Naive thymus-derived CD8-positive, alpha-beta T cell (primary cell): ENCODE results near the gene TAS2R1. TPM values are rescaled to one million over a fixed set of nuclear protein-coding genes. Genes with fewer than 3 reads are reported as not detected.

Experiments used
- ATAC-seq, 2 donors: fragments of 150-1000 bp; cut with Tn5 transposase in 1 of 2; sonication (Bioruptor Pico), chemical (Tn5 transposase) in 1 of 2; 1 replicate in 1 of 2; 2 replicates in 1 of 2; pipeline ENCODE4 v1.10.0; 2021; ENCODE audit warnings: mild to moderate bottlenecking in 2 of 2, moderate library complexity in 2 of 2
- POLR2A ChIA-PET: fragments of 350-600 bp; sonication (Branson Sonifier 250); formaldehyde crosslinking; loops from one replicate; lab custom pipeline; 2021; ENCODE audit warnings: antibody characterized with exemption; lab: Charles Lee
- DNase-seq, 10 donors: peaks; one replicate each; pipeline versions ENCODE4 v3.0.0 to v3.0.0-alpha.2; 2020 to 2022
- H3K27ac Mint-ChIP-seq, 10 donors: one replicate each; pipeline ENCODE4 v1.8.0; 2020 to 2022; ENCODE audit warnings: mild to moderate bottlenecking in 10 of 10, mixed read lengths in 10 of 10, moderate library complexity in 4 of 10, inconsistent platforms in 1 of 10
- H3K27me3 Mint-ChIP-seq, 5 donors: one replicate each; pipeline ENCODE4 v1.8.0; 2021 to 2022; ENCODE audit warnings: mixed read lengths in 5 of 5
- H3K36me3 Mint-ChIP-seq, 3 donors: one replicate each; pipeline ENCODE4 v1.8.0; 2020 to 2022; ENCODE audit warnings: mixed read lengths in 3 of 3, mild to moderate bottlenecking in 2 of 3, inconsistent platforms in 1 of 3
- H3K4me1 Mint-ChIP-seq, 4 donors: one replicate each; pipeline ENCODE4 v1.8.0; 2021 to 2022; ENCODE audit warnings: mixed read lengths in 4 of 4
- H3K4me3 Mint-ChIP-seq, 10 donors: one replicate each; pipeline ENCODE4 v1.8.0; 2020 to 2022; ENCODE audit warnings: mild to moderate bottlenecking in 10 of 10, mixed read lengths in 10 of 10, moderate library complexity in 6 of 10, inconsistent platforms in 1 of 10
- H3K9me3 Mint-ChIP-seq, 9 donors: one replicate each; pipeline ENCODE4 v1.8.0; 2020 to 2022; ENCODE audit warnings: mixed read lengths in 9 of 9, mild to moderate bottlenecking in 3 of 9, inconsistent platforms in 1 of 9, moderate library complexity in 1 of 9
- polyA plus RNA-seq, 3 donors: library from polyadenylated mRNA; unstranded; fragments of 300-500 nt; fragmentation: Illumina TruSeq; gene quantifications; one replicate each; pipeline ENCODE4 v1.2.3, GENCODE V29; 2021
- total RNA-seq, 8 experiments: library from RNA in 2 of 8; stranded (reverse) in 2 of 8; gene quantifications; one replicate each; pipeline ENCODE4 v1.2.3 and lab custom pipeline; 2021 to 2026

The TAS2R1 gene
- total and polyA plus RNA-seq, 5 experiments from 2014 or later: not detected

DNA sequence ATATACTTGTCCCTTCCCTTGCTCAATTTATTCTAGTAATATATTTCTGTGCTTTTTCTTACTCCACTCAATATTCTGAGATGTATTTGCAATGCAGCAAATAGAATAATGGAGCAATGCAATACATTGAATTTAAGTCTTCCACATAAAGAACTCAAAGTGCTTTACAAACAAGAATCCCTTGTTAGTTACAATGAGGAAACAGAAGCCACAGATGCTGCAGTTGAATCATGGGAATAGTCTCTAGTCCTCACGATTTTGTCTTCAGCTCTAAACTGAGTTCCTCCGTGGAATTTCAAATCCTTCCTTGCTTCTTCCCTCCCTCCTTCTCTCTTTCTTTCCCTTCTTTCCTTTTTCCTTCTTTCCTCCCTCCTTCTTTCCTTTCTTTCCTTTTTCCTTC is 12.5 kb upstream of the TAS2R1 start:
- Mint-ChIP-seq H3K4me3 (no peak overlapping the region), H3K4me1 (no peaks in the 10 kb centered on the region), H3K27ac (no peak overlapping the region), H3K9me3 (peaks cover 3 to 22% (median 10%) of the 10 kb centered on the region in 9 donors), H3K27me3 (peaks cover 0 to 4% (median 0%) of the 10 kb centered on the region in 5 donors), H3K36me3 (peaks cover 0 to 13% (median 0%) of the 10 kb centered on the region in 3 donors)
- DNase-seq (no peak), ATAC-seq (no peak)
- POLR2A ChIA-PET: no interaction called here

DNA sequence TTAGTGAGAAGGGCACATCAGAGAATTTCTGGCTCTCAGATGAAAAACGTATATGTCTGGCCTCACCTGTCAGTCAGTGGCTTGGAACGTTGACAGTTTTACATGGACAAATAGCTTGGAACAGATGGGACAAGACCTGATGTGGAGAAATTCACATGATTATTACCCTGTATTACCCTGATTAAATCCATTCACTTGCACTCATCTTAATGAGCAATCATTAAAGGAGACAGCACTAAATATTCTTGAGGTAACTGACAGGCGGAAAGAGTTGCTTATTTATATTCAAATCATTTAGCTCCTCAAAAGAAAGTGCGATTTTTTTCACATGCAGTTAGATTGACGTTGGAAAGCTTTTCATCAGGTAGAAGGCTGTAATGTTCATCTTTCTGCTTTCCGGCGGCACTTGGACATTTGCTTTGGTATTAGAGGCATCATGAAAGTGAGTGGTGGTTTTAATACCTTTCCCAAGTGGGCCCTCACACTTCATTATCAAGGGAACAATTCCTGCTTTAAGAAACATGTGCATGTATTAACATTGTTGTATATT is 11.7 kb upstream of the TAS2R1 start:
- ATAC-seq: no peak
- no peak overlapping the region for H3K27ac Mint-ChIP-seq

DNA sequence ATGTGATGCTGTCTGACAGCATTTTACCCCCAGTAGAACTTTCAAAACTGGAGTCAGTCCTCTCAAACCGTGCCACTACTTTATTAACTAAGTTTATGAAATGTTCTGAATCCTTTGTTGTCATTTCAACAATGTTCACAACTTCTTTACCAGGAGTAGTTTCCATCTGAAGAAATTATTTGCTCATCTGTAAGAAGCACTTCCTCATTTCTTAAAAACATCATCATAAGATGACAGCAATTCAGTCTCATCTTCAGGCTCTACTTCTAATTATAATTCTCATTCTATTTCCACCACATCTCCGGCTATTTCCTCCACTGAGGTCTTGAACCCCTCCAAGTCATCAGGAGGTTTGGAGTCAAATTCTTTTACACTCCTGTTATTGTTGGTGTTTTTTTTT is 2.3 kb upstream of the TAS2R1 start:
- POLR2A ChIA-PET: no interaction called here
- H3K4me1 Mint-ChIP-seq: no peaks in the 10 kb centered on the region
- H3K27me3 Mint-ChIP-seq: no peaks in the 10 kb centered on the region
- DNase-seq: no peak
- H3K36me3 Mint-ChIP-seq: peaks cover 0 to 12% (median 0%) of the 10 kb centered on the region in 3 donors
- H3K27ac Mint-ChIP-seq: no peak overlapping the region
- peaks cover 3 to 52% (median 29%) of the 10 kb centered on the region in 9 donors for H3K9me3 Mint-ChIP-seq
- no peak overlapping the region for H3K4me3 Mint-ChIP-seq
- no peak for ATAC-seq

More for the DNA sequence above, 11.7 kb upstream of the TAS2R1 start:
- peaks cover 4 to 29% (median 16%) of the 10 kb centered on the region in 9 donors for H3K9me3 Mint-ChIP-seq
- POLR2A ChIA-PET: no interaction called here
- H3K4me3 Mint-ChIP-seq: no peak overlapping the region
- peaks cover 0 to 4% (median 0%) of the 10 kb centered on the region in 5 donors for H3K27me3 Mint-ChIP-seq
- no peaks in the 10 kb centered on the region for H3K4me1 Mint-ChIP-seq
- no peak for DNase-seq
- peaks cover 0 to 13% (median 0%) of the 10 kb centered on the region in 3 donors for H3K36me3 Mint-ChIP-seq

DNA sequence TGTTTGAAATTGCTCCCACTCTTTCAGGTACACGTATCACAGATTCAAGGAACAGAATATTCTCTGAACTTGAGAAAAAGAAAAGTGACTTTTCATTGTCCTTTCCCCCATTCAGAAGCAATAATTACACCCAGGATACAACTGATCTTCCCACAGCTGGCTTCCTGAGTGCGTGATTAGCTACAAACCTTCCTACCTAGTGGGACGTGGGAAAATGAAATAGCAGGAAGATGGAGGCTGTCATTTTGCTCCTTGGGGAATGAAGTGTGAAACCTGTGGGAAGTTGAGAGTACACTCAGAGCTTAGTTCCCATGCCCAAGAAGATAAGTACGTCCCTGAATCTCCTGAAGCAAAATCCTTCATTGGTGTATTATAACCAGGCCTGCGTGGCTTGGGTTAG is 2.6 kb downstream of the TAS2R1 start:
- Mint-ChIP-seq H3K4me1 (no peaks in the 10 kb centered on the region), H3K36me3 (no peaks in the 10 kb centered on the region), H3K27ac (no peak overlapping the region), H3K4me3 (no peak overlapping the region), H3K9me3 (peaks cover 0 to 34% (median 9%) of the 10 kb centered on the region in 9 donors), H3K27me3 (peaks cover 0 to 10% (median 1%) of the 10 kb centered on the region in 5 donors)
- no peak for DNase-seq
- POLR2A ChIA-PET: no interaction called here
- ATAC-seq: no peak

DNA sequence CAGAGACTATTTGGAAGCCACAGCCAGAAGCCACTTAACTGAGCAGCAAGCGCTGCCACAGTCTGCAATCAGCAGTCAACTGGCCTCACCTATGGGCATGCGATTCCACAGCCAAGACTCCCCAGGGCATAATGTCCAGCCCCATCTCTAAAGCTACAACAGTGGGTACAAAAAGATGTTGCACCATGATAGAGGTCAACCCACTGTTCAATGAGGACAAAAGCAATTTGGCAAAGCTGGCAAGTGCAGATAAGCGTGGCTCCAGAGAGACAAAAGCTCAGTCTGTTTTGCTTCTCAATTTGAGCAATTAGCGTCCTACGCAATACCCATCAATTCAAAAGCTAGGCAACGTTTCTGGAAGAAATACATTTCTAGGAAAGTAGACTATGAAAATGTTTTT is 3.2 kb downstream of the TAS2R1 start:
- Mint-ChIP-seq H3K27ac (no peak overlapping the region), H3K27me3 (peaks cover 0 to 10% (median 1%) of the 10 kb centered on the region in 5 donors), H3K36me3 (no peaks in the 10 kb centered on the region), H3K4me3 (no peak overlapping the region), H3K4me1 (no peaks in the 10 kb centered on the region), H3K9me3 (peaks cover 0 to 34% (median 9%) of the 10 kb centered on the region in 9 donors)
- DNase-seq (no peak), ATAC-seq (no peak)
- POLR2A ChIA-PET: no interaction called here

DNA sequence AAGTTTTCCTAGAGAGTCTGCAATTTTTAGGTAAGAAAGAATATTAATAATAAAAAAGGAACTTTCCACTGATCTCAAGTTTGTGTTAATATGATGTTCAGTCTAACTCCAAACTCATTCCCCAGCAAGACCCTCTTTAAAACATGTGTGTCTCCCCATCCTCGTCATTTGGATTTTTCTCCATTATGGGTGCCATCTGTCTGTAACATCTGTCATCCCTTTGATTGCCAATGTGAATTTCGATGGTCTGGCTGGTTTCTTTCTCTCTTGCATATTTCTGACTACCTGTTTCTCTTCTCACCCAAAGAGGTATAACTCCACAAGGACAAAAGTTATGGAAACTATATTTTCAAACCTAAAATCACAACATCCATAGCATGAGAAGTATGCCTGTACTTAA is 4.4 kb downstream of the TAS2R1 start:
- POLR2A ChIA-PET: no interaction called here
- H3K9me3 Mint-ChIP-seq: peaks cover 0 to 34% (median 9%) of the 10 kb centered on the region in 9 donors
- DNase-seq (no peak), ATAC-seq (no peak)
- no peaks in the 10 kb centered on the region for H3K36me3 Mint-ChIP-seq
- H3K27me3 Mint-ChIP-seq: peaks cover 0 to 10% (median 1%) of the 10 kb centered on the region in 5 donors
- H3K4me3 Mint-ChIP-seq: no peak overlapping the region
- H3K27ac Mint-ChIP-seq: no peak overlapping the region
- no peaks in the 10 kb centered on the region for H3K4me1 Mint-ChIP-seq

DNA sequence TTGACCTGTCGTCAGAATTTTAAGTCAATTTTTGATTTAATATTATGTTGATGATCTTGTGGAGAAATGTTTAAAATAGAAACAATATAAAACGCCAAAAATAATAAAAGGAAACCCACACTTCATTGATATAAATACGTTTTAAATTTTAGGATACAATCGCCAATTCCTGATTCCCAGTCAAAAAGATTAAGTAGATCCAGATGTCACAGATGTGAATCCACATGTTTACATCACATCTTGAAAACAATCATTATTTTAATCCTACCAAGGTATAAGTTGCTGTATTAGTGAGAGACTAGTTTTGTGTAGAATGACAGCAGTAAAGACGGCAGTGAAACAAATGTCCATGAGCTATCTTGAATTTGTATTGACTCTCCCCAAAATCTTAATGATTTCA is 4.9 kb downstream of the TAS2R1 start:
- ATAC-seq (no peak), DNase-seq (no peak)
- Mint-ChIP-seq H3K4me1 (no peaks in the 10 kb centered on the region), H3K9me3 (peaks cover 0 to 34% (median 9%) of the 10 kb centered on the region in 9 donors), H3K36me3 (no peaks in the 10 kb centered on the region), H3K27ac (no peak overlapping the region), H3K27me3 (peaks cover 0 to 10% (median 1%) of the 10 kb centered on the region in 5 donors), H3K4me3 (no peak overlapping the region)
- POLR2A ChIA-PET: no interaction called here

DNA sequence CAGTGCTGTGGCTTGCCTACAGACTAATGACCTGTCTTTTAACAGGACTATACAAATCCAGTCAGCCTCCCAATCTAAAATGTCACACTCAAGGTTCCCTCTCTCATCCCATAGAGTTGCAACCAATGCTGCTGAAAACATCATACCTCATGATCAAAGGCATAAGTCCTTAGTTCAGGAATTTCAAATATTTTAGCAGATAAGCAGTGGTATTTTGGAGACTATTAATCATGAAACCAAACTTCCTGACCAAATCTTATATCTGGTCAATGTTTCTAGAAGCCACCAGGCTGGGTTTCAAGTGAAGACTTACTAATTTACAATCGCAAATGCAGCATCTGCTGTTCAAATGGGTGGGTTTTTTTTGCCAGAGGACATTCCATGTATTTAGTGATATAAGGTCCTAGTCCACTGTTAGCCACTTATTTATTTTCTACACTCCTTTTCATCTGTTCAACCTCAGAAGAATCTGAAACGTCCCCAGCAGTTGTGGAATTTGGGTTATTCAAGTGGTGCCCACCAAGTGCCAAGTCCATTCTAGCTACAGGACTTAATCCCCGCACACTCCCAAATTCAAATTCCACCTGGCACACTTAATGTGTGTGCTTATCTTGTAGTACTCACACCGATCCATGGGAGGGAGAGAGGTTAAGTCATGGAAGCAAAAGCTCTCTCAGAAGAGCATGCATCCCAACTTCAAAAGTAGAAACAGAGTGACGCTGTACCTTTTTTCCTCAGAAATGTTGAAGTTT is 5.8 kb downstream of the TAS2R1 start:
- POLR2A ChIA-PET: no interaction called here
- Mint-ChIP-seq H3K27me3 (peaks cover 0 to 10% (median 1%) of the 10 kb centered on the region in 5 donors), H3K9me3 (peaks cover 0 to 31% (median 7%) of the 10 kb centered on the region in 9 donors), H3K4me3 (no peak overlapping the region), H3K27ac (no peak overlapping the region), H3K4me1 (no peaks in the 10 kb centered on the region), H3K36me3 (no peaks in the 10 kb centered on the region)
- ATAC-seq (no peak), DNase-seq (no peak)

DNA sequence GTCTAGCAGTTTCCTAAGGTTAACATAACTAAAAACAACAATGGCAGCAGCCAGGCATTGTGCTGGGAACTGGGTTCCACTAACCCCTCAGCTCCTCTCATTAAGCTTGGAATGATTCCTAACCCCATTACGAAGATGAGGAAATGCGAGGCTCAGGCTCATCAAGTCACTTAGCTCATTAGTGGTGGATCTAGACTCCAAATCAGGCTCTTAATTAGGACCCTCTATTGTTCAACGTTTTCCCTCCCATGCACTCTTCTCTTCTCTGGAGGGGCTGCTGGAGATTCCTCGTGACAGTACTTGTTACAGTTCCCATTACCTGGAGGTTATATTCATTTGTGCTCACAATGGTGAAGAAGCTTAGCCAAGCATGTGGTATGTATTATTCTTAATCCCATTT is 6.5 kb downstream of the TAS2R1 start:
- POLR2A ChIA-PET: no interaction called here
- ATAC-seq (no peak), DNase-seq (no peak)
- H3K36me3 Mint-ChIP-seq: no peaks in the 10 kb centered on the region
- no peak overlapping the region for H3K27ac Mint-ChIP-seq
- peaks cover 0 to 31% (median 4%) of the 10 kb centered on the region in 9 donors for H3K9me3 Mint-ChIP-seq
- H3K27me3 Mint-ChIP-seq: peaks cover 0 to 10% (median 4%) of the 10 kb centered on the region in 5 donors
- H3K4me3 Mint-ChIP-seq: no peak overlapping the region
- no peaks in the 10 kb centered on the region for H3K4me1 Mint-ChIP-seq

DNA sequence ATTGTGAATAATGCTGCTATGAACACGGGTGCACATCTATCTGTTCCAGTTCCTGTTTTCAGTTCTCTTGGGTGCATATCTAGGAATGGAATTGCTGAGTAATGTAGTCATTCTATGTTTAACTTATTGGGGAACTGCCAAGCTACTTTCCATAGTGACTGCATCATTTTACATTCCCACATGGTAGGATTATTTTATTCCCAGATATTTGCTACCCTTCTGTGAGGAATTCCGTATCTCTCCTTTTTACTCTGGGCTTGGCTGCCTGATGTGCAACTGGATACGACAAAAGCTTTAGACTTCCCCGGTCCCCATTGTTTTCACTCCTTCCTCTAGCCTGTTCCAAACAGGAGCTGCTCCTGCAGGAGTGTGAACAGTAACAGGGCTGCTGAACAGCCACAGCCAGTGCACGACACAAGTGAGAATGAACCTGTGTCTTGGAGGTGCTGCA is 7.2 kb downstream of the TAS2R1 start:
- H3K27ac Mint-ChIP-seq: no peak overlapping the region
- H3K4me1 Mint-ChIP-seq: no peaks in the 10 kb centered on the region
- peaks cover 0 to 27% (median 3%) of the 10 kb centered on the region in 9 donors for H3K9me3 Mint-ChIP-seq
- peaks cover 0 to 10% (median 4%) of the 10 kb centered on the region in 5 donors for H3K27me3 Mint-ChIP-seq
- no peak overlapping the region for H3K4me3 Mint-ChIP-seq
- ATAC-seq (no peak), DNase-seq (no peak)
- POLR2A ChIA-PET: no interaction called here
- H3K36me3 Mint-ChIP-seq: no peaks in the 10 kb centered on the region

DNA sequence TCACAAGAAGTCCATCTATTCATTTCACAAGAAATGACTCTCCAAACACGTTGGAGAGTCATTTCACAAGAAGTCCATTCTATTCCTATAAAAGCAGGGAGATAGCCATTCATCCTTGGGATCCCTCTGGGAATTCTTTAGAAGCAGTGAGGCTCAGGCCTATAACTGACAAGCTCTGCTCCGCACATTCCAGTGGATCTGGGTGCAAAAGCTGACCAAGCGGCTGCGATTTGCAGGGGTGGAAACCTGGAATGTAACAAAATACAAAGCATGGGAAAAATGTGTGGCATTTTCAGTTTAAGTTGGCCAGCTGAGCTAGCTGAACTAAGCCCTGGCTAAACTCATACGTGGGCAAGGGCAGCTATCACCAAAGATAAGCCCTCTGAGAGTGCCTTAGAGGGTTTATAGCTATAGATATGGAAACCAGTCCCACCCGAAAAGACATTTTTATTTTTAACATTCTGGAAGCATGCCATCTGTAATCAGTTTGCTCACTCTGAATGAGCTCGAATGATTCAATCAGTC is 8.7 kb downstream of the TAS2R1 start:
- DNase-seq: no peak
- Mint-ChIP-seq H3K4me1 (no peaks in the 10 kb centered on the region), H3K9me3 (peaks cover 0 to 34% (median 7%) of the 10 kb centered on the region in 9 donors), H3K27me3 (peaks cover 0 to 10% (median 4%) of the 10 kb centered on the region in 5 donors), H3K36me3 (no peaks in the 10 kb centered on the region), H3K4me3 (no peak overlapping the region), H3K27ac (no peak overlapping the region)
- POLR2A ChIA-PET: no interaction called here
- no peak for ATAC-seq

DNA sequence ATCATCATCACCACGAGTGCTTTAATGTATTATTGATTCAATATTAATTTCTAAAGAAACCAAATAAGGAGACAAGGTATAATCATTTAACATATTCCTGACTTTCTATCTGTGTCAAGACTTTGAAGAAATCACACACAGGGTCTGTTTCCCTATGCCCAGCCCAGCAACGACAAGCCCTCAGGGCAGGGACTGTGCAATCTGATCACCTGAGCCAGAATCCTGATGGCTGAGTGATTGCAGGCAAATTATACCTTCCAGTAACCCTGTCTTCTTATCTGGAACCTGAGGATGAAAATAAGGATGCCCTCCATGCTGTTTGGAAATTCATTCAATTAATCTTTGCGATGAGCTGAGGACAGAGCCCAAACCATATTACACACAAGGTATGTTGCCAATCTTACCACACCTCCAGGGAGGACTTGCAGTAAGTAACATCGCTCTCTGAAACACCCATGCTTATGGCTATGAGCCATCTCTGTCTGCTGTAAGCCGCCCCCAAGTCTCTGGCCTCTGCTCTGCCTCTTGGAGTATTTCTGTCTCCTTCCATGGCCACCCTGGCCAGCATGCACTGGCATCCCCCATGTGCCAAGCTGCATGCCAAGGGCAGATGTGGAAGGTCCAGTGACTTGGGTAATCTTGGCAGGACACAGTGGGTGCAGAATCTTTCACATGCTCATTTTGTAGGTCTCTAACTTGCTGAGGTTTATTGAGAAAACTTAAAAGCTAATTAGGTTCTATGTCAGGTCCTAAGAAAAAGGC is 10.6 kb downstream of the TAS2R1 start:
- POLR2A ChIA-PET: no interaction called here
- peaks cover 0 to 10% (median 5%) of the 10 kb centered on the region in 5 donors for H3K27me3 Mint-ChIP-seq
- no peaks in the 10 kb centered on the region for H3K4me1 Mint-ChIP-seq
- no peak for ATAC-seq
- H3K4me3 Mint-ChIP-seq: no peak overlapping the region
- H3K9me3 Mint-ChIP-seq: peaks cover 0 to 43% (median 3%) of the 10 kb centered on the region in 9 donors
- no peak overlapping the region for H3K27ac Mint-ChIP-seq
- H3K36me3 Mint-ChIP-seq: no peaks in the 10 kb centered on the region
- DNase-seq: no peak
